Measurements from ENCODE around the gene PLXND1.
A peak's percentile ranks its signal among the peaks of the same experiment; 100 is the strongest.

Gene PLXND1

DNA sequence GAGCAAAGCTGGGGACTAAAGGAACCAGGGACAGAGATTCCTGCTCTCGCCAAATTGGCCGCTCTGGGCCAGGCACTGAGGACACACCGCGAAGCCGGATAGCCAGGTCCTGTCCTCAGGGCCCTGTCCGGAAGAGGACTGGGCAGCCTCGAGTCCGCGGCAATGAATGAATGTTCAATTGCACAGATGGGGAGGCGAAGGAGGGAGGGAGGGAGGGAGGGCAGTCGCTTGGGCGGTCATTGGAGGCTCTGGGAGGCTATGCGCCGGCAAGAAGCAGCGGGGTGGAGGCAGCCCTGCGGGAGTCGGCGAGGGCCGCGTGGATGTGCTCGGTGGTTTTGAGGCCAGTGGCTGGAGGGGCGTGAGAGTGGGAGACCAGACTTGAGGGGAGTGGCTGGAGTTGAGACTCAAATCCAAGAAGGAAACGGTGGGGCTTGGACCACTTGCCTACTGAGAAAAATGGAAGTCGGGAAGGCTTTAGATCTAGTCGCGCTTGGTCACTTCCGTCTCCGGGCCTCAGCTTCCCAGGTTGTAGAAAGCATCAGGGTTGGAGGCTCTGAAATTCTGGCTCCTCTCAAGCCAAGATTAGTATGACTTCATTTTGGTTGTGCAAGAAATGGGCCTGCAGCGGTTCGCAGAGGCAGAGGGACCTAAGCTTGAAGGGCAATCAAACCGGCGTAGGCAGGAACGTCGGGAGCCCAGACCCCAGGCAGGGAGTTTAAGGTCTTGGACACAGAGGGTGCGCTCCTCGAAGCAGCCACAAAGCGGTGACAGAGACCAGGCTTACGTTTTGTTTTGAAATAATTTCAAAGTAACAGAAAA, 21.1 kb upstream of the PLXND1 start:
- DNase-seq (ENCODE audit: low spot score) (peak; percentile 72), FAIRE-seq (no peak)

DNA sequence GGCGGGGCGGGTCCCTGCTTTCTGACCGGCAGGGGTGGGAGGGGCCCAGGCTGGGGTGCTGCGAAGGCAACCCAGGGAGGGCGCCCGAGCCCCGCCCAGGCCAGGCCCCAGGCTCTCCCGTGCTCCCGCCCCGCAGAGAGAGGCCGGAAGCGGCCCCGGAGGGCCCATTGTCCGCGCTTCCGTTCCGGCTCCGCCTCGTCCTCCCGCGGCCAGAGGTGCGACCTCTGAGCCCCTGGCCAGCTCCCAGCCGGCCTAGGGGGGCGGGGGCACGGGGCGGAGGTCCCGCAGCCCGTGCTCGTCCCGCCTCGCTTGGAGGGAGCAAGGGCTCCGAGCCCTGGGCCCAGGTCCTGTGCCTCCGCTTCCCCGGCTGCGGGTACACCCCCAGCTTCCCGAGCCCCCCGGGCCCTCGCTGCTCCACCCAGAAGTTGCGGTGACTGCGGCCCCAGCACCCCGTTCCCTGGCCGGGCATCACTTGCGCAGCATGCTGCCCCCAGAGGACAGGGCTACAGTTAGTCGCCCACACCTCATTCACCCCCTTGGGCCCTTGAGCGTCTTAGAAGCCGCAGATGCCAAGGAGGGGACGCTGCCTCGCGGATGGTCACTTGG, 20.4 kb upstream of the PLXND1 start:
- FAIRE-seq (peak; percentile 35), DNase-seq (ENCODE audit: low spot score) (peak; percentile 96)

DNA sequence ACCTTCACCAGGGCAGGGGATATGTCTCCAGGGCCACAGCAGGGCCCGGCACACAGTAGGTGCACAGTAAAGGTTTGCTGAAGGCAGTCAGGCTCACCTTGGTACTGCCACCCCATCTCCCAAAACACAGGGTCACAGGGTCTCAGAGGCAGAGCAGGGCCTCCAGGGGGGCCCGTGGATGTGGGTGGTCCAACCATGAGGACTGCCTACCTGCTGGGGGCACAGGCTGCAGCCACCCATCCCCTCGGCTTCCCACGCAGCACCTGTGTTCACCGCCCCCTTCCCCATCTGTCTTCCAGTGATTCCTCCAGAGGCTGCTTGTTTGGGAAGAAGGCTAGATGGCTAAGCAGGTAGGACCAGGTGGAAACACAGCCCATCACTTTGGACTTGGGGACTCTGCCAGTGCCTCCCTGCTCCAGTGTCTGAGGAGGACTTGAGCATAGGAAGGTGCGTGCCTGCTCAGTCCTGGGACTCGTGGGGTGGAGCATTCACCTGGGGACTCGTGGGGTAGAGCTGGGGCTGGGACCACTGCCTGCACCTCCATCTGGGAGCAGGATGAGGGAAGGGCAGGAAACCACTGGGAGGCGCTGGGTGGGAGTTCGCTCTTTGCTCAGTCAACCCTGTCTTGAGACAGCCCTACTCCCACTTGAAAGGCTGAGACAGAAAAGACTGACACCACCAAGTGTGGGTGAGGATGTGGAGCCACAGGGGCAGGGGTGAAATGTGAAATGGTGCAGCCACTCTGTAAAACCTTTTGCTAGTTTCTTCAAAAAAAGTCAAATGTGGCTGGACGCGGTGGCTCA, 18.8 kb upstream of the PLXND1 start:
- FAIRE-seq = no peak
- DNase-seq (ENCODE audit: low spot score) = peak; percentile 56

DNA sequence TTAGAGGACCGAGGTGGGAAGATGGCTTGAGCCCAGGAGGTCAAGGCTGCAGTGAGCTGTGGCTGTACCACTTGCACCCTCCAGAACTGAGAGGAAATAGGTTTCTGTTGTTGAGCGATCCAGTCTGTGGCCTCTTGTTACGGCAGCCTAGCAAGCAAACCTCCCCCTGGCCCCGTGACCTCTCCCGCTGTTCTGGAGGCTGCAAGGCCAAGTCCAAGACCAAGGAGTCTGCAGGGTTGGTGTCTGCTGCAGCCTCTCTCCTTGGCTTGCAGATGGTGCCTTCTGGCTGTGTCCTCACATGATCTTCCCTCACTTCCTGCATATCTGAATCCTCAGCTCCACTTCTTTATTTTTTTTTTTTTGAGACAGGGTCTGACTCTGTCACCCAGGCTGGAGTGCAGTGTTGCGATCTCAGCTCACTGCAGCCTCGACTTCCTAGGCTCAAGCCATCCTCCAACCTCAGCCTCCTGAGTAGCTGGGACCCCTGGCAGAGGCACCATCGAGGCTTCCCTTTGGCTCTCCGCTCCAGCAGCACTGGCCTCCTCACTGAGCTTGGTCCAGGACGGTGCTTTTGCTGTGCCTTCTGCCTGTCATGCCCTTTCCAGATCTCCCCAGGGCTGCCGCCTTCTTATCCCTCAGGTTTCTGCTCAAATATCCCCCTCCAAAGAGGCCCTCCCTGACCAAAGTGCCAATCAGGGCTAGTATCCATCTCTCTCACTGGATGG, 18.0 kb upstream of the PLXND1 start:
- FAIRE-seq (no peak), DNase-seq (ENCODE audit: low spot score) (no peak)

DNA sequence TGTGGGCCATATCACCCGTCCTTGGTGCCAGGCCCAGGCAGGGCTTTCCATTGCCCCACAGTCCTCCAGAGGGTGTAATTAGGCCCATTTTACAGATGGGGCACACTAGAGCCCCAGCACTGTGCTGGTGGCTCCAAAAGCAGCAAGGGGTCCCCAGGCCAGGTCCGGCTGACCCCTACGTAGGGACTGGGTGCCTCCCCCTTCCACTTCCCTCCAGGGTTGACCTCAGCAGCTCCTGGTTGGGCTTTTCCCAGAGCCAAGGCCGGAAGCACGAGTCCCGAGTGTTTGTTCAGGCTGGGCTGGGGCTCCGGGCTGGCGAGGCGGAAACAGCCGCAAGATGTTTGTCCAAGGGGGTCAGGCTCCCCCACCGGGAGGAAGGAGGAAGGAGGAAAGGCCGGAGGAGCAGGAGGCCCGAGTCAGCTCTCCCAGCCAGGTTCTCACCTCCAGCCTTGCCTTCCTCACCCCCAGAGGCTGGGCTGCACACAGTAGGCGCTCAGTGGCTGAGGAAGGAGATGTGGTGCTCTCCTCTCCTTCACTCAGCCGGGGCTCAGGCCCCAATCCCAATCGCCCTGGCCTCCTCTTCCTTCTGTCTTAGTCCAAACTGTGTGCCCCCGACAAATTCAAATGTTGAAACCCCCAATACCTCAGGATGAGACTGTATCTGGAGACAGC, 17.1 kb upstream of the PLXND1 start:
- DNase-seq (ENCODE audit: low spot score) (no peak), FAIRE-seq (no peak)

DNA sequence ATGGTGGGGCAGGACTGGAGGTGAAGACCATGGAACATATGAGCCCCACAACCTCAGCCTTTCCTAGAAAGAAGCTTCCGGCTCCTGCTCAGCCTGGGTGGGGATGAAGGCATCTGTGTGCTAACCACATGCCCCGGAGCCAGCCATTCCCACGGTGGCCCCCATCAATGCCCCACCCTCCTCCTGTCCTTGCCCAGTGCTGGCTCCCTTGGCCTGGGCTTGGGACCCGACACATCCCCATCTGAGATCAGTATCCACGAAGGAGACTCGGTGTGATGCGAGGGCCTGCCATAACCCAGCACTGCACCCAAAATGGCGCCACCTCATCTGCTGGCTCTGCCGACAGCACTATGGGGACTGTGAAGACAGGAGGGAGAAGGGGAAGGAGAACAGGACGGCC, 16.5 kb upstream of the PLXND1 start:
- FAIRE-seq (no peak), DNase-seq (ENCODE audit: low spot score) (no peak)

DNA sequence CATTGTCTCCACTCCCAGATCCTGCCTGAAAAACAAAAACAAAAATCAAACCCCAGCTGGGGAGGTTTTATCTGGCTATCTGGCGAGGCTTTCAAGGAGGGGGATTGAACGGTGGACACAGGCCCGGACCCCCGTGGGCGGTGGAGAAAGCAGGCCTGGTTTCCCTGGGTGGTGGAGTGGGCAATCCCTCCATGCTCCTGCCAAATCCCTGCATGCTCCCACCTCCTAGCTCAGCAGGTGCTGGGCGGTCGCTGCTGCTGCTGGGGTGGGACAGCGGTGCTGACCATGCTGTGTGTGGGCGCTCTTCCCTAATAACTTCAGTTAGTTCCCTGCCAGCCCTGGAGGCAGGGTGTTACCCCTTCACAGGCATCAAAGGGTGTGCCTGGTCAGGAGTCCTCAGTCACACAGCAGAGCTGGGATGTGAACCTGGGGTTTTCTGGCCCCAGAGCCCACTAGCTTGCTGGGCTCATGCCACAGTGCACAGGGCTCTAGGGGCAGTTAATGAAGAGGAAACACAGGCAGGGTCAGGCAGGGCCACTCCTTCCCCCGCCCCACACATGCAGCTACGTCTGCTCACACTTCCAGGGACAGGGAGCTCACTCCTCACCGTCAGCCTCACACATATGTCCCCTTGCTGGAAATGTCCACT, 15.9 kb upstream of the PLXND1 start:
- DNase-seq (ENCODE audit: low spot score) = no peak

DNA sequence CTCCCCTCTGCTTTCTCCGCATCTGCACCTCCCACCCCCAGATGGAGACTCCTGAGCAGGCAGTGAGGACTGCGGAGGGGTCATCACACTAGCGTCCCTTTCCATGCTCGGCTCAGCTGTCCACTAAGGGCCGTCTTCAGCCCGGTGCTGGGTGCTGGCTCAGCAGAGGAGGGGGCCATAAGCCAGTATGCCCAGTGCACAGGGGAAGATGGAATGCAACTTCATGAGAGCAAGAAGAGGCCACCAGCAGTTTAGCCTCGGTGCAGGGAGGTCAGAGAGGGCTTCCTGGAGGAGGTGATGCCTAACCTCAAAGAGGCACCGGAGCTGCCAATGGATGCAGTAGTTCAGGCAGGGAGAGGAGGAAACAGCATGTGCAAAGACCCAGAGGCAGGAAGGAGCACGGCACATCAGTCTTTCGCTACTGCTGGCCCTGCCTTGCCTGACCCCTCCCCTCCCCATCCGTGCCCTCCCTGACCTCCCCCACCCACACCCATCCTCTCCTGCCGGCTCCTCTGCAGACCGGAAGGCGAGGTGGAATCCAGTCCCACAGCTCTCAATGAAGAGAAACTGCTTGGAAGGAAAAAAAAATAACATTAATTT, 15.2 kb upstream of the PLXND1 start:
- no peak for DNase-seq (ENCODE audit: low spot score)
- FAIRE-seq = no peak

More for the DNA sequence above, 15.9 kb upstream of the PLXND1 start:
- no peak for FAIRE-seq

DNA sequence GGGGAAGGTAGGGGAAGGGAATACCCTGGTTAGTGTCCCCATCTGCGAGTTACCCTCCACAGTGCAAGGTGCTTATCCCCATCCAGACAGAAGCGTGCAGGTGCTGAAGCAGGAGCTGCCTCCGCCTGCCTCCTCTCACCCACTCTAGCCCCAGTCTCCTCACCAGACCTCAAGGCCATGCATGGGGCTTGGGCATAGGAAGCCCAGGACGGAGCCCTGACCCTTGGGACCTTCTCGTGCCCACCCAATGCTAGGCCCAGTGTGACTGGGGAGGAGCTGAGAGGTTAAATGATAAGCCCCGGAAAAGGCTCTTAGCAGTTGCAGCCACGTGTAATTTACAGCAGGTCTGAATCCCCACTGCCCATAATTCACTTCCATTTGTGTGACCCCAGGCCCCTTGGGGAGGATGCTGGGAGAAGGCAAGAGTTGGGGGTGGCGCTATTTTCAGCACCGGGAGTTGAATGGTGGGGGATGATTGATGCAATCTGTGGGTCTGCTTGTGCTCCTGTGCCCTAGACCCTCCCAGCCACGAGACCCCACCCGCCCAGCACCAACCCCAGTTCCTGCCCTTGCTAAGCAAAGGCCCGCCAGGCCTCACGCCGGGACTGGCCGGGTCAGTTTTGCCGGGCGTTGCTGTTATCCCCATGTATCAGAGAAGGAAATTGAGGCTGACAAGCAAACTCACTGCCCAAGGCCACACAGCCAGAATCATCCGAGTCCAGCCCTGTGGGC, 14.5 kb upstream of the PLXND1 start:
- FAIRE-seq = no peak
- DNase-seq (ENCODE audit: low spot score) = no peak

DNA sequence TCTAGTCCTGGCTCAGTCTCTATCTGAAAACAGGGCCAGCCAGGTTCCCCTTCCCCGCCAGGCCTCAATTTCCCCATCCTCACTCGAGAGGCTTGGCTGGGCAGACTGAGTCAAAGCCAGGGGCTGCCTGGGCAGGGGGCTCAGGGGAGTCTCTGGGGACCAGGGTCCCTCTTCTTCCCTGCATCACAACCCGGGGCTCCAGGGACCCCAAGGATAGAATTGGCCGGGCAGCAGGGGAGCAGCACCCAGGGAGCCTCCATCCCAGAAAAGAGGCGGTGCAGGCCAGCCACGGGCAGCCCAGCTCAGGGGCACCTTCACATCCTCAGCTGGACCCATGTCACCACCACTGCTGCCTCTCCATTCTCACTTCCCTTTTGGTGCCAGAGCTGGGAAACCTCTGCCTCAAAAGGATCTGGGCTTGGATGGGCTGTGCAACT, 13.3 kb upstream of the PLXND1 start:
- DNase-seq (ENCODE audit: low spot score) (no peak), FAIRE-seq (no peak)

DNA sequence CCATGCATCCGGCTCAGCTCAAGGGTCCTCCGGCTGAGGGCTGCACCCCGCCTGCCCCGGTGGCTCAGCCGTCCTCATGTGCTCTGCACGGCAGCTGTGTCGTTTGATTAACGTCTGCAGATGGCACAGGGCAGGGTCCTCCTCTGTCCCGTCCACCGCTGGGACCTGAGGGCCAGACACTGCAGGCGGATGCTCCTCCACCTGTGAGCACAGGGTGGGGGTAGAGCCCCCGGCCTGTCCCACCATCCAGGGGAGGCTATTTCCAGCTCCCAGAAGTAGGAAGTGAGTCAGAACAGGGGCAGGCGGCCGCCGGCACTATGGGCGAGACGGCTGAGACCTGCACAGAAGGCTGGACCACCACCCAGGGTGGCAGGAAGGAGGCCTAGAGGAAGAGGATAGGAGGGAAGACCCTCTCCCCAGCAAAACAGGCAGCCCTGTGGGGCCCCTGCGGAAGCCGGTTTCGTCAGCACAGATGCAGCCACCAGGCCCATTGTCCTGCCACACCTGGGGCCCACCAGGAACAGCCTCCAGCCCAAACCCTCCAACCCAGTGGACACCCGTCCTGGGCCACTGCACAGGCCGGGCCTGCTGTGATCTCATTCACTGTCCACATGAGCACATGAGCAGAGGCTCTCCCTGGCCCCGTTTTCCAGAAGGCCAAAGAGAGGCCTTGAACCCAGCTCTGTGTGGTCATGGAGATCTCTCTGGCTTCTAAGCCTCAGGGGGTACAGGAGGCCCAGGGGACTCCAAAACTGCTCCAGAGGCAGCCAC, 12.6 kb upstream of the PLXND1 start:
- DNase-seq (ENCODE audit: low spot score) (no peak), FAIRE-seq (peak; percentile 20)

DNA sequence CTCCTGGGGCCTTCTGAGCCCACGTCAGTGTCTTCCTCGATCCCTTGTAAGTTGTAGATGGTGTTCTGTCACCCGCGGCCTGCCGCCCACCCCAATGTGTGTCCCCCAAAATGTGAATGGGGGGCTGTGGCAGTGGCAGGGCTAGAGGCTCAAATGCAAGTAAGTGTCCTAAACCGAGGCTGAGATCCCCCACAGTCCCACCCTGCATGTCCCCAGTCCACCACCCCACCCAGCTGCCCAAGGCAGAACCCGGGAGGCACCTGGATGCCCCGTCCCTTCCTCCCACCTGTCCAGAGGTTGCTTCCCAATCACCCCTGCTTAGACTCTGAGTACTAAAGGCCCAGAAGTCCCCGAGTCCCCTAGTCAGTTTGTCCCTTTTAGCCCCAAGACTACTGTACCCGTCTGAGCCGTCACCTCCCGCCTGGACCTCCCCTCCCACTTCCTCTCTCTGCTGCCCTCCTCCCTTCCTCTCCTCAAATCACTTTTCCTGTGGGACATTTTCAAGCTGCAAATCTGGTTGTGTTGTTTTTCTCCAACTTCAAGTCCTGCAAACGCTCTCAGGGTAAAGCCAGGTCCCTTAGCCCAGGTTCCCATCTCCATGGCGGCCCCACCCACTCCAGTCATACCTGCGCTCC, 11.8 kb upstream of the PLXND1 start:
- FAIRE-seq = no peak

DNA sequence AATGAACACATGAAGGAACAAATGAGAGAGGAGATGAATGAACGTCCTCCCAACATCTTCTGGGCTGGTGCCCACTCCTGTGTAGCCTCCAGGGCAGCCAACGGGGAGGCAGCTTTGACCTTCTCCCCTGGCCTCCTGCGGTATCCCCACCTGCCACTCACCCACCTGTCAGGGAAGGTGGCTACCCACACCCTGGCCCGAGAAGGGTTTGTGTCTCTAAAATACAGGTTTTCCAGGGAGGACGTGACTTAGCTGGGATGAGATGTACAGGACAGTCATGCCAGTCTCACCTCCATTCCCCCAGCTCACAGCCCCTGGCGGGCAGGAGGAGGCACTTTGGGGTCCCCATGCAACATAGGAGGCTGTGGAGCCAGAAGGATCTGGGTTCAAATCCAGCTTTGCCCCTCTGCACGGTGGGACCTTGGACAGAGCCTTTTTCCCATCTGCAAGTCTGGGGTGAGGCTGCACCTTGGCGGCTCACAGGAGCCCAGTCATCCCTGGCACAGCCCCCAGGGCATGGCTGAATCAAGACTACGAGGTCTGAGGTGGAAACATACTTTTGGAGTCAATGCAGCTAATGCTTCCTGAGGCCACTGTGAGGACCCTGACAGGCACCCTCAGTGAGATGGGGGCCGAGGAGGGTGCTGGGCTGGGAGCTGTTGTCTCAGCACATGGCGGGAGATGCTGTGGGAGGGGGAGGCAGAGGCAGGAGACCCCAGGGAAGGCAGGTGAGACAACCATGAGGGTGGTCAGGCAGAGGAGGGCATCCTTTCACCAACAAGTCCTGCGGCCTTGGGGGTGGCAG, 11.1 kb upstream of the PLXND1 start:
- DNase-seq (ENCODE audit: low spot score) = no peak
- FAIRE-seq = no peak

More for the DNA sequence above, 11.8 kb upstream of the PLXND1 start:
- no peak for DNase-seq (ENCODE audit: low spot score)

DNA sequence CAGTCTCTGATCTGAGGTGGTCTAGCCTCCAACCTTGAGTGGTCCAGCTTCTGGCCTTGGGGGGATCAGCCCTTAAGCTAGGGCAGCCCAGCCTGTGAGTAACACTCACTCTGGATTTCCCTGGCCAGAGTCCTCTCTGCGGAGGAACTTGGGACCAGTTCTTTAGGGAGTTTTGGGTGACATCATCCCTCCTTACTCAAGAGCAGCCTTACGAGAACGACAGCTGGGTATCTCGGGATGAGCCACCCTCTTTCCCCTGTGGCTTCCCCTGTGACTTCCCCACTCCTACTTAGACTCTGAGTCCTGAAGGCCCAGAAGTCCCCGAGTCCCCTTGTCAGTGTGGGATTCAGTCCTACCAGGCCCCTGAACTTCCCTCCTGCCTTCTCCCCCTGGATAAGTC, 10.2 kb upstream of the PLXND1 start:
- DNase-seq (ENCODE audit: low spot score) = no peak
- FAIRE-seq = no peak

DNA sequence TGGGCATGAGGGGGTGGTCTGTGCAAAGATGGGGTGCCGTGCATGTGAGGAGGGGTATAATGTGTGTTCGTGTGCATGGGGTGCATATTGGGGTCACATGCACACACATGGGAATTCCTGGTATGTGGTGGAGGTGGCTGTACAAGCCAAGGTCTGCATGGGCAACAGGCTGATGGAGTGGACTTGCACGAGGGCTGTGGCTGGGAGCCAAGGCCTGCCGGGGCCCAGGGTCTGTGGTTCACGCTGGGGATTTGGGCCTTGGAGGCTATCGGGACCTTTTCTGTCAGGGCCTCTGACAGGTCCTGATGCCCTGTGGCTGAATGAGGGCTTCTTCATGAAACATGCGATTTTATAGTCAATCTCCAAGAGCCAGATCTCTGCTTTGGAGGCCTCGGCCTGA, 9.8 kb upstream of the PLXND1 start:
- FAIRE-seq = no peak

DNA sequence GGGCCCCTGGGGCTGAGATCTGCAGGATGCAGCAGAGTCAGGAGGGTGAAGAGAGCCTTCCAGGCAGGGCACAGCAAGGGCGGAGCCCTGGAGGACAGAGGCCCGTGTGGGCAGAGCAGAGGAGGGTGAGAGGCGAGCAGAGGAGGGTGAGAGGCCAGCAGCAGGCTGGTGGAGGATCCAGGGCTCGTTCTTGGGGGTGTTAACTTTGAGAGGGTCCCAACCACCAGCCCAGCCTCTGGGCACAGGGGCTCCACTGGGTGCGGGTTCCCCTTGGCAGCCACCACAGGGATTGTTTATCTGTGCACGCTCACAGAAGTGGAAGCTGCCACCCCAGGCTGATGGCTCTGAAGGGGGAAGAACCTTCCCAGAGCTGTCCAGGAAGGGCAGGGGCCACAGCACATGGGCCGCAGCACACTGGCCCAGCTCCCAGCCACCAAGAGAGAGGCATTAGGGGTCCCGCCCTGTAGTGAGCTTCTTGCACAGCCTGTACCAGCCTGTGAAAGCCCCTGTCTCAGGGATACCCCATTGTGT, 9.3 kb upstream of the PLXND1 start:
- no peak for FAIRE-seq
- DNase-seq (ENCODE audit: low spot score) = no peak

More for the DNA sequence above, 9.8 kb upstream of the PLXND1 start:
- no peak for DNase-seq (ENCODE audit: low spot score)

DNA sequence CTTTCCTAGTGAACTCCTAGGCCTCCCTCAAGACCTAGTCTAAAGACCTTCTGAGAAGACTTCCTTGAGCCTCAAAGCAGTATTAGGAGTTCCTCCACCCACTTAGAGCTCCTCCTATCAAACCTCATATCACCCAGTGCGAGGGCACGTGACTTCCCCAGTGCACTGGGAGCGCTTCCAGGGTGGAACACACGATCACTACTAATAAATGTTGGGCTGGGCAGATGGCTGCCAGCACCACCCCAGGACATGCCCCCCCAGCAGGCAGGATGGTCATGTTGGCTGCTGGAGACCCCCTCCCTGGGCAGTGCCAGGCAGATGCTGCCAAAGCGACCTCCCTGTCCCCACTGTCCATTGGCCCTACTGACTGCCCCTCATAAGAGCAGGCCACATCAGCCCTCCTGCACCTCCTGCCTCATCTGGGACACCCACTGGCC, 8.5 kb upstream of the PLXND1 start:
- DNase-seq (ENCODE audit: low spot score) (no peak), FAIRE-seq (no peak)
